HepG2 (cell line): ENCODE results near the gene GEMIN4. TPM values are rescaled to one million over a fixed set of nuclear protein-coding genes. Genes with fewer than 3 reads are reported as not detected.

Source experiments
- ATAC-seq: fragments of 200-7000 bp; cut with Tn5 transposase; 3 replicates; pipeline ENCODE4 v1.9.1; 2020; ENCODE audit warnings: mild to moderate bottlenecking, moderate library complexity
- BruUV-seq: library from RNA; stranded (reverse); fragments of 400-500 nt; replicated peaks from 2 replicates; lab custom pipeline; 2021; lab: Mats Ljungman, UMichigan
- CTCF ChIA-PET: fragments of 300-600 bp; formaldehyde crosslinking; extraction: SDS; loops from one replicate; lab custom pipeline; 2021; ENCODE audit warnings: low total read pairs, inconsistent platforms, low intra/inter-chr PET ratio; lab: Yijun Ruan, JAX
- POLR2A ChIA-PET: fragments of 350-600 bp; sonication (Branson Sonifier 250); formaldehyde crosslinking; loops from one replicate; lab custom pipeline; 2020; ENCODE audit warnings: antibody characterized with exemption, inconsistent platforms; lab: Yijun Ruan, JAX
- DNase-seq: peaks from one replicate; pipeline ENCODE4 v3.0.0-alpha.2; 2015; ENCODE audit warnings: low spot score
- FAIRE-seq: peaks from 3 replicates; lab custom pipeline; 2011; peaks lifted over from hg19 to GRCh38; lab: Jason Lieb, UNC
- H2AFZ ChIP-seq: one replicate; pipeline ENCODE4 v1.6.1; 2011; ENCODE audit warnings: low read length, inconsistent platforms
- H3K27ac ChIP-seq: fragments of 300-600 bp; 3 replicates; pipeline ENCODE4 v1.8.0; 2011; ENCODE audit warnings: mixed run types, mild to moderate bottlenecking, mixed read lengths, low read length, inconsistent platforms; ENCODE audit not compliant: insufficient read depth; ENCODE audit errors: extremely low read length
- H3K27me3 ChIP-seq, 2 experiments: fragments of 200-600 bp in 1 of 2; 2 replicates in 1 of 2; 3 replicates in 1 of 2; pipeline versions ENCODE4 v1.6.0 to v1.8.0; 2011; ENCODE audit warnings: low read length in 2 of 2, mild to moderate bottlenecking in 2 of 2, moderate library complexity in 2 of 2, inconsistent platforms in 1 of 2; ENCODE audit not compliant: insufficient read depth in 2 of 2, control insufficient read depth in 1 of 2
- H3K36me3 ChIP-seq, 2 experiments: fragments of 200-600 bp in 1 of 2; replicated peaks in 1 of 2; 2 replicates in 1 of 2; 3 replicates in 1 of 2; pipeline versions ENCODE4 v1.5.1 to v1.8.0; 2011; ENCODE audit warnings: low read length in 2 of 2, inconsistent platforms in 1 of 2; ENCODE audit not compliant: insufficient read depth in 2 of 2, control insufficient read depth in 1 of 2
- H3K4me1 ChIP-seq: 2 replicates; pipeline ENCODE4 v1.5.1; 2012; ENCODE audit warnings: low read length, inconsistent platforms; ENCODE audit not compliant: insufficient read depth
- H3K4me2 ChIP-seq: 2 replicates; pipeline ENCODE4 v1.6.0; 2011; ENCODE audit warnings: low read depth, low read length, inconsistent platforms
- H3K4me3 ChIP-seq, 3 experiments: fragments of 200-600 bp in 1 of 3; sonication (generic), shearing (Covaris generic) in 1 of 3; replicated peaks in 1 of 3; 2 replicates each; pipeline ENCODE4 v1.5.1; 2011 to 2016; ENCODE audit warnings: low read length in 3 of 3, inconsistent platforms in 2 of 3, low read depth in 2 of 3, mild to moderate bottlenecking in 2 of 3, control low read depth in 1 of 3, mixed read lengths in 1 of 3; ENCODE audit not compliant: insufficient read depth in 1 of 3
- H3K79me2 ChIP-seq: one replicate; pipeline ENCODE4 v1.6.1; 2011; ENCODE audit warnings: low read length, inconsistent platforms; ENCODE audit not compliant: insufficient read depth
- H3K9ac ChIP-seq: 2 replicates; pipeline ENCODE4 v1.6.0; 2011; ENCODE audit warnings: mild to moderate bottlenecking, low read depth, low read length, inconsistent platforms; ENCODE audit not compliant: insufficient read depth
- H3K9me3 ChIP-seq: 2 replicates; pipeline ENCODE4 v1.5.1; 2012; ENCODE audit warnings: mild to moderate bottlenecking, low read length
- H4K20me1 ChIP-seq: 2 replicates; pipeline ENCODE4 v1.6.0; 2011; ENCODE audit warnings: inconsistent platforms, mild to moderate bottlenecking, low read length, moderate library complexity; ENCODE audit not compliant: insufficient read depth
- AGO2 ChIP-seq: fragments of 200-400 bp; formaldehyde crosslinking; optimal IDR thresholded peaks from 2 replicates; pipeline ENCODE3; 2017; ENCODE audit warnings: mild to moderate bottlenecking, low read depth, low read length, moderate library complexity
- KLF13 ChIP-seq: sonication (generic); formaldehyde crosslinking; IDR thresholded peaks from 2 replicates; pipeline ENCODE4 v1.4.0; 2020; ENCODE audit warnings: mild to moderate bottlenecking, missing genetic modification reagents
- RBFOX2 ChIP-seq: fragments of 200-400 bp; formaldehyde crosslinking; IDR thresholded peaks from 2 replicates; pipeline ENCODE4 v1.6.1; 2017; ENCODE audit warnings: low read depth, mild to moderate bottlenecking, low read length
- ZBTB20 ChIP-seq: sonication (generic); formaldehyde crosslinking; IDR thresholded peaks from 2 replicates; pipeline ENCODE4 v1.8.1; 2023; ENCODE audit warnings: missing genetic modification reagents, low read depth, mild to moderate bottlenecking, borderline replicate concordance
- ZNF256 ChIP-seq: sonication (generic); formaldehyde crosslinking; conservative IDR thresholded peaks from 2 replicates; pipeline ENCODE4 v1.4.0; 2020; ENCODE audit warnings: missing genetic modification reagents
- ZNF556 ChIP-seq: sonication (generic); formaldehyde crosslinking; IDR thresholded peaks from 2 replicates; pipeline ENCODE4 v1.4.0; 2020; ENCODE audit warnings: mild to moderate bottlenecking, missing genetic modification reagents, borderline replicate concordance
- ZNF557 ChIP-seq: sonication (generic); formaldehyde crosslinking; IDR thresholded peaks from 2 replicates; pipeline ENCODE4 v1.4.0; 2020; ENCODE audit warnings: missing genetic modification reagents
- WGBS: methylation state at CpG from one replicate; pipeline ENCODE4 v1.1.6; 2017; ENCODE audit warnings: low lambda C conversion rate; 5-methylcytosine and 5-hydroxymethylcytosine counted together
- in situ Hi-C: cut with HindIII; loops from 2 replicates; pipeline ENCODE4 v1.10.0; 2017; ENCODE audit warnings: low pct_unique_long_range_greater_than_20kb; ENCODE audit not compliant: extremely low pct_ligation_motif_present
- intact Hi-C: fragments of 100-400 bp; cut with micrococcal nuclease; formaldehyde crosslinking; loops from one replicate; pipeline ENCODE4 v1.10.0; 2022; ENCODE audit not compliant: unreplicated experiment
- polyA plus RNA-seq, 8 experiments: library from polyadenylated mRNA; depleted of rRNA in 3 of 8; stranded (reverse) in 7 of 8; unstranded in 1 of 8; fragments of >200 nt; fragmentation: Illumina TruSeq in 4 of 8; extraction: Trizol in 4 of 8; gene quantifications; 2 replicates each; pipeline versions ENCODE4 v1.2.1 to v1.2.3, GENCODE V29; 2011 to 2016; ENCODE audit warnings: low read depth in 4 of 8, missing spikeins in 1 of 8, mixed read lengths in 1 of 8; ENCODE audit not compliant: insufficient read depth in 1 of 8
- total RNA-seq, 5 experiments: library from RNA; depleted of rRNA; stranded (reverse); fragments of >200 nt; fragmentation: Illumina TruSeq; extraction: Trizol; gene quantifications; 2 replicates each; pipeline ENCODE4 v1.2.3, GENCODE V29; 2016; ENCODE audit warnings: low read depth in 1 of 5
- TF ChIP-seq, protein P1 (sequence below): sonication (generic); formaldehyde crosslinking; IDR thresholded peaks from 2 replicates; pipeline ENCODE4 v1.4.0; 2020; ENCODE audit warnings: mild to moderate bottlenecking, missing genetic modification reagents
- TF ChIP-seq, protein P2 (sequence below): sonication (generic); formaldehyde crosslinking; IDR thresholded peaks from 2 replicates; pipeline ENCODE4 v1.8.0; 2022; ENCODE audit warnings: missing genetic modification reagents, mild to moderate bottlenecking, inconsistent platforms, borderline replicate concordance
- TF ChIP-seq, protein P3 (sequence below): sonication (generic); formaldehyde crosslinking; conservative IDR thresholded peaks from 2 replicates; pipeline ENCODE4 v1.4.0; 2020; ENCODE audit warnings: missing genetic modification reagents

The GEMIN4 gene
- total and polyA plus RNA-seq, 2 of the 13 experiments (the other 11 are each of a cell fraction or from before 2014, with no cell fraction given), result 10.8 to 22.7 TPM

DNA sequence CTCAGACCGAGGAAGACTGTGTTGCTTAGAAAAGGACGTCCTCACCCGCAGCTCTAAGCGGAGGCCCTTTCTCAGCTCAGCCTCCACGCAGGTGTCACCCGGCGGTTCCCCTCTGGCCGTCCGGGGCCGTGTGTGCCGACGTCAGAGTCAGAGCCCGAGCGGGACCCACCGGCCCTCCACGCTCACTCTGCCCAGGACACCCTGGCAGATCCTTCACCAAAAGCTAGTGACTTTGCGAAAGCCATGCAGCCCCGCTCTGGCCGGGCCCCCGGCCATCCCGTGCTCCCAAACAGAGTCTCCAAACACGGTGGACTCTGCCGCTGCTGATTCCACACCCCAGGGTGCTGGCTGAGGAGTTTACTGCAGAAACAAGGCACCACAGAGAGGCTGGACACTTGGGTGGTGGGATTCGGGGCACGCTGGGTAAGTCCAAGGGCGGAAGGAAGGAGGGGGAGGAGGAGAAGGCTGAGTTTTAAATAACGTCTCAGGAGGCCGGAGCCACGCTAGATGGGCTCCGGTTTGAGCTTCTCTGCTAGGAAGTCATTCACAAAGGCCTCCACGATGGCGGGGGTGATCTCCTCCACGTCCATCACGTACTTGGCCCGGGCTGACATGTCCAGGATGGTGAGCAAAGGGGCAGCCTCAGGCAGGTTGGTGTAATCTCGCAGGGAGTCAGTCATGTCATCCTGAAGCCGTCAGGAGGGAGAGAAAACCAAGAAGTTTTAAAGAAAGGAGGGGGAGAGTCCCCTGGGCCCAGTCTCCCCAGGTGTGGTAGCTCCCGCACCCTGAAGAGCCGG, 48.6 kb upstream of the GEMIN4 start:
- peaks cover 14% of the 10 kb centered on the region for H3K4me1 ChIP-seq
- no peaks in the 10 kb centered on the region for H3K9me3 ChIP-seq
- BruUV-seq, result no TSS peak
- no peak overlapping the region for H3K27ac ChIP-seq
- no peak overlapping the region for H3K4me3 ChIP-seq
- ATAC-seq (no peak), DNase-seq (no peak), FAIRE-seq (no peak)
- WGBS, result 95% methylated on average over 38 of the region's 39 CpGs
- no peak overlapping the region for H2AFZ ChIP-seq
- no peaks in the 10 kb centered on the region for H3K79me2 ChIP-seq
- H3K27me3 ChIP-seq, result no peaks in the 10 kb centered on the region
- ChIA-PET CTCF (no interaction called here), POLR2A (interaction anchor here (1.3 kb wide), 1 partner anchor 179 kb away, joined by 3 read pairs; the partner anchor contains the start of gene NXN)
- H3K9ac ChIP-seq, result no peak overlapping the region
- no peaks in the 10 kb centered on the region for H4K20me1 ChIP-seq
- intact Hi-C loops, result no loop called here
- in situ Hi-C loops, result no loop called here
- no peak overlapping the region for H3K4me2 ChIP-seq
- TF ChIP-seq, protein P1, sequence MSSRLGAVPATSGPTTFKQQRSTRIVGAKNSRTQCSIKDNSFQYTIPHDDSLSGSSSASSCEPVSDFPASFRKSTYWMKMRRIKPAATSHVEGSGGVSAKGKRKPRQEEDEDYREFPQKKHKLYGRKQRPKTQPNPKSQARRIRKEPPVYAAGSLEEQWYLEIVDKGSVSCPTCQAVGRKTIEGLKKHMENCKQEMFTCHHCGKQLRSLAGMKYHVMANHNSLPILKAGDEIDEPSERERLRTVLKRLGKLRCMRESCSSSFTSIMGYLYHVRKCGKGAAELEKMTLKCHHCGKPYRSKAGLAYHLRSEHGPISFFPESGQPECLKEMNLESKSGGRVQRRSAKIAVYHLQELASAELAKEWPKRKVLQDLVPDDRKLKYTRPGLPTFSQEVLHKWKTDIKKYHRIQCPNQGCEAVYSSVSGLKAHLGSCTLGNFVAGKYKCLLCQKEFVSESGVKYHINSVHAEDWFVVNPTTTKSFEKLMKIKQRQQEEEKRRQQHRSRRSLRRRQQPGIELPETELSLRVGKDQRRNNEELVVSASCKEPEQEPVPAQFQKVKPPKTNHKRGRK (CRISPR knock-in tag), result no peak
- TF ChIP-seq AGO2, result peak; percentile 32
- peaks cover 1 to 18% of the 10 kb centered on the region in 2 experiments; a peak in 3 of 5 replicates for H3K36me3 ChIP-seq

DNA sequence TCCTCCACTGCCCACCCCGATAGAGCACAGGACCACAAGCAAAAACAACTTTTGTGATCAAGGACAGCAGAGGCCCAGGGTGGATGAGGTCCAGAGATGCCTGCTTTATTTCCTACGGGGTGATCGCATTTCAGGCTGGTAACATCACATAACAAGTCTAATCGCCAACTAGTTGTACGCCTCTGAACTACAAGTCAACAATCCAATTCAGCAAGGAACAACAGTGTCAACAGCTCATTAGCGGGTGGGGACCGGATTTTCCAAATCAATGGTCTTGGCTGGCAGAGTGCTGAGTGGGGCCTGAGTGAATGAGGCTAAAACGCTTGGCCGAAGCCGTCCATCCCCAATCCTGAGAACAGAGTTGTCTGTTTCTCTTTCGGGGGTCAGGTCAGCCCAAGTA, 47.2 kb upstream of the GEMIN4 start:
- in situ Hi-C loops, result no loop called here
- no peaks in the 10 kb centered on the region for H3K79me2 ChIP-seq
- TF ChIP-seq, protein P2, sequence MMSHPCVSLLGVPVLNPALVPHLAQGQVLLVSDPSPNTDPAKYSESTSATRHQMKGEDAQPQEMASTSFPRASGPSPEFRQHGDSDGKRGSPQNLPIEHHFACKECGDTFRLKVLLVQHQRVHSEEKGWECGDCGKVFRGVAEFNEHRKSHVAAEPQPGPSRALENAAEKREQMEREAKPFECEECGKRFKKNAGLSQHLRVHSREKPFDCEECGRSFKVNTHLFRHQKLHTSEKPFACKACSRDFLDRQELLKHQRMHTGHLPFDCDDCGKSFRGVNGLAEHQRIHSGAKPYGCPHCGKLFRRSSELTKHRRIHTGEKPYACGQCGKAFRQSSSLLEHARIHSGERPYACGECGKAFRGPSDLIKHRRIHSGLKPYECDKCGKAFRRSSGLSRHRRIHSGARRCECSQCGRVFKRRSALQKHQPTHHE (CRISPR knock-in tag), result no peak
- TF ChIP-seq KLF13 (CRISPR knock-in tag) (no peak), ZBTB20 (CRISPR knock-in tag) (no peak), ZNF256 (CRISPR knock-in tag) (no peak), ZNF557 (no peak), ZNF556 (CRISPR knock-in tag) (no peak), RBFOX2 (no peak)
- TF ChIP-seq, protein P3, sequence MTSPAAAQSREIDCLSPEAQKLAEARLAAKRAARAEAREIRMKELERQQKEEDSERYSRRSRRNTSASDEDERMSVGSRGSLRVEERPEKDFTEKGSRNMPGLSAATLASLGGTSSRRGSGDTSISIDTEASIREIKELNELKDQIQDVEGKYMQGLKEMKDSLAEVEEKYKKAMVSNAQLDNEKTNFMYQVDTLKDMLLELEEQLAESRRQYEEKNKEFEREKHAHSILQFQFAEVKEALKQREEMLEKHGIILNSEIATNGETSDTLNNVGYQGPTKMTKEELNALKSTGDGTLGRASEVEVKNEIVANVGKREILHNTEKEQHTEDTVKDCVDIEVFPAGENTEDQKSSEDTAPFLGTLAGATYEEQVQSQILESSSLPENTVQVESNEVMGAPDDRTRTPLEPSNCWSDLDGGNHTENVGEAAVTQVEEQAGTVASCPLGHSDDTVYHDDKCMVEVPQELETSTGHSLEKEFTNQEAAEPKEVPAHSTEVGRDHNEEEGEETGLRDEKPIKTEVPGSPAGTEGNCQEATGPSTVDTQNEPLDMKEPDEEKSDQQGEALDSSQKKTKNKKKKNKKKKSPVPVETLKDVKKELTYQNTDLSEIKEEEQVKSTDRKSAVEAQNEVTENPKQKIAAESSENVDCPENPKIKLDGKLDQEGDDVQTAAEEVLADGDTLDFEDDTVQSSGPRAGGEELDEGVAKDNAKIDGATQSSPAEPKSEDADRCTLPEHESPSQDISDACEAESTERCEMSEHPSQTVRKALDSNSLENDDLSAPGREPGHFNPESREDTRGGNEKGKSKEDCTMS, result no peak
- TF ChIP-seq, all 625 proteins: peak for 0
- FAIRE-seq (no peak), ATAC-seq (no peak), DNase-seq (no peak)
- Histone ChIP-seq H3K36me3 (peaks cover 1 to 18% of the 10 kb centered on the region in 2 experiments; a peak in 3 of 5 replicates), H3K4me3 (no peak overlapping the region), H4K20me1 (no peaks in the 10 kb centered on the region), H3K9me3 (no peaks in the 10 kb centered on the region), H3K4me1 (peaks cover 14% of the 10 kb centered on the region), H3K27ac (no peak overlapping the region), H3K9ac (no peak overlapping the region), H3K27me3 (no peaks in the 10 kb centered on the region), H2AFZ (no peak overlapping the region), H3K4me2 (no peak overlapping the region)
- CTCF ChIA-PET, result no interaction called here
- WGBS, result 92% methylated on average over 7 of the region's 11 CpGs
- BruUV-seq, result no TSS peak
- POLR2A ChIA-PET, result interaction anchor here (2.1 kb wide), 1 partner anchor 181 kb away, joined by 6 read pairs; the partner anchor contains the start of gene NXN
- intact Hi-C loops, result loop anchor here (5.0 kb wide), 1 partner anchor 198 kb away; the partner anchor contains the start of gene TIMM22
